Calu3 (cell line): ENCODE results near the gene NXPE3. TPM values are rescaled to one million over a fixed set of nuclear protein-coding genes. Genes with fewer than 3 reads are reported as not detected.

Experiments used
- BruUV-seq: library from RNA; stranded (reverse); fragments of 400-500 nt; replicated peaks from 2 replicates; lab custom pipeline; 2021; lab: Mats Ljungman, UMichigan
- CTCF ChIA-PET: fragments of 300-600 bp; sonication (Branson Sonifier 250); formaldehyde crosslinking; loops from one replicate; lab custom pipeline; 2022; ENCODE audit warnings: antibody characterized with exemption; lab: Charles Lee
- DNase-seq: peaks from one replicate; pipeline ENCODE4 v3.0.0; 2022
- H3K27ac Mint-ChIP-seq: one replicate; pipeline ENCODE4 v1.8.0; 2022; ENCODE audit warnings: mixed read lengths; ENCODE audit not compliant: unreplicated experiment
- H3K27me3 Mint-ChIP-seq: one replicate; pipeline ENCODE4 v1.8.0; 2022; ENCODE audit warnings: mixed read lengths; ENCODE audit not compliant: unreplicated experiment
- H3K36me3 Mint-ChIP-seq: one replicate; pipeline ENCODE4 v1.8.0; 2022; ENCODE audit warnings: mild to moderate bottlenecking, moderate library complexity, mixed read lengths; ENCODE audit not compliant: insufficient read depth, unreplicated experiment
- H3K4me1 Mint-ChIP-seq: one replicate; pipeline ENCODE4 v1.8.0; 2022; ENCODE audit warnings: mild to moderate bottlenecking, low read depth, mixed read lengths; ENCODE audit not compliant: unreplicated experiment
- H3K4me3 Mint-ChIP-seq: one replicate; pipeline ENCODE4 v1.8.0; 2022; ENCODE audit warnings: mild to moderate bottlenecking, low read depth, moderate library complexity, mixed read lengths; ENCODE audit not compliant: unreplicated experiment
- H3K9me3 Mint-ChIP-seq: one replicate; pipeline ENCODE4 v1.8.0; 2022; ENCODE audit warnings: low read depth, mixed read lengths; ENCODE audit not compliant: unreplicated experiment
- CTCF ChIP-seq: fragments of 200-600 bp; IDR thresholded peaks from one replicate; pipeline ENCODE4 v1.8.0; 2022; ENCODE audit warnings: antibody characterized with exemption; ENCODE audit not compliant: unreplicated experiment
- intact Hi-C: fragments of 100-400 bp; cut with micrococcal nuclease; formaldehyde crosslinking; loops from one replicate; pipeline ENCODE4 v1.10.0; 2022; ENCODE audit not compliant: unreplicated experiment
- total RNA-seq: library from RNA; stranded (reverse); gene quantifications from 2 replicates; pipeline ENCODE4 v1.2.3, GENCODE V29; 2022

NXPE3 gene
- total RNA-seq, 1 experiment from 2014 or later: 3.0 TPM

- Mint-ChIP-seq H3K4me1 (peaks cover 5% of the 10 kb centered on the region), H3K9me3 (no peaks in the 10 kb centered on the region), H3K27ac (no peak overlapping the region), H3K27me3 (no peaks in the 10 kb centered on the region), H3K4me3 (no peak overlapping the region), H3K36me3 (no peaks in the 10 kb centered on the region)
- no TSS peak for BruUV-seq
- intact Hi-C loops: loop anchor here (5.0 kb wide), 3 partner anchors 37 to 372 kb away; partner anchors contain the start of gene NFKBIZ
- CTCF ChIA-PET: interaction anchor here (4.4 kb wide), 1 partner anchor 415 kb away, joined by 29 read pairs; no protein-coding TSS in a partner anchor
- no peak for DNase-seq
- TF ChIP-seq CTCF: no peak
Observed at GRCh38 chr3:101810022-101810418, 31.0 kb downstream of the NXPE3 start.

DNA sequence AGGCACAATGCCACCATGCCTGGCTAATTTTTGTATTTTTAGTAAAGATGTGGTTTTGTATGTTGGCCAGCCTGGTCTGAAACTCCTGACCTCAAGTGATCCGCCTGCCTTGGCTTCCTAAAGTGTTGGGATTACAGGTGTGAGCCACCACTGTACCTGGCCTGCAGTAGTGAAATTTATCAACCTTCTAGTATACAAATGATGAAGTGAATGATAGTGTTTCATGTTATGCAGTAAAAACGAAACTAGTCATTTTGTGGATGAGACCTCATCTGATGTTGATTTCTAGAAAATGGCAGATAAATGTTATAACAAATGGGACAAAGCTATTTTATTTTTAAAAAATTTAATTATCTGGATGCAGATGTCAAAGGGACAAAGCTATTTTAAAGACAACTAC, 32.9 kb downstream of the NXPE3 start:
- Mint-ChIP-seq H3K9me3 (no peaks in the 10 kb centered on the region), H3K4me1 (peaks cover 13% of the 10 kb centered on the region), H3K27me3 (no peaks in the 10 kb centered on the region), H3K4me3 (no peak overlapping the region), H3K27ac (no peak overlapping the region), H3K36me3 (no peaks in the 10 kb centered on the region)
- intact Hi-C loops: loop anchor here (5.0 kb wide), 3 partner anchors 35 to 370 kb away; partner anchors contain the start of gene NFKBIZ
- BruUV-seq: no TSS peak
- no peak for TF ChIP-seq CTCF
- no peak for DNase-seq
- CTCF ChIA-PET: interaction anchor here (1.5 to 4.4 kb wide), 2 partner anchors 414 to 417 kb away, joined by 6 to 29 read pairs; no protein-coding TSS in a partner anchor

GRCh38 chr3:101812895-101813294, 33.9 kb downstream of the NXPE3 start:
- H3K4me3 Mint-ChIP-seq: no peak overlapping the region
- intact Hi-C loops: loop anchor here (1.0 to 5.0 kb wide), 4 partner anchors 34 to 412 kb away; partner anchors contain the start of gene NFKBIZ
- BruUV-seq: no TSS peak
- no peak overlapping the region for H3K27ac Mint-ChIP-seq
- H3K9me3 Mint-ChIP-seq: no peaks in the 10 kb centered on the region
- no peaks in the 10 kb centered on the region for H3K36me3 Mint-ChIP-seq
- H3K4me1 Mint-ChIP-seq: peaks cover 13% of the 10 kb centered on the region
- CTCF ChIA-PET: interaction anchor here (1.5 to 4.4 kb wide), 2 partner anchors 413 to 416 kb away, joined by 6 to 29 read pairs; no protein-coding TSS in a partner anchor
- no peak for DNase-seq
- no peak for TF ChIP-seq CTCF
- H3K27me3 Mint-ChIP-seq: no peaks in the 10 kb centered on the region

DNA sequence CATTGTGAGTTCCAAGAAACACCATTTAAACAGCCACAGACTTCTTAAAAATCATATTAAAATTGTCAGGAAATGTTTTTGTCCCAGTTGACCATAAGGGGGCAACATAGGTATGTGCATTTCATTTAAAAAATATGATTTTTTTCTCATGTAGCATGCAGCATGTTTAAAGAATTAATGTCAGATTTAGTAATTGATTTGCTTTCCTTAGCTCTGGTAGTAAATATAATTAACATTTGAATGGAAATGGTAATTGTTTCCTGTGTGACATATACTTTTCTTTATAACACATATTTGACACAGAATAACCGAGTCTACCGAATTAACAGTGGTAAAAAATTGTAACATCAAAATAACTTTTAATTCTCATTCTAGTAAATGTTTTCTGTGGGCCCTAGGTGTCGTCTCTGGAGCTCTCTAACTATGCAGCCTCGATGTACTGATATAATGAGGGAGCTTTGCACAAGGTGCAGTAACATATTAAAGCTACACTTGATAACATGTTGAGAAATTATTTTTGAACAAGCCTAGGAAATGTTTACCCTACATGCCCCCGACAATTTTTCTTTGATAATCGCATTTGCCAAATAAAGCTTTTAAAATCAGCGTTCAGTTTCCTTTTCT, 34.9 kb downstream of the NXPE3 start:
- H3K27me3 Mint-ChIP-seq: no peaks in the 10 kb centered on the region
- no peak for TF ChIP-seq CTCF
- H3K36me3 Mint-ChIP-seq: no peaks in the 10 kb centered on the region
- no peak overlapping the region for H3K4me3 Mint-ChIP-seq
- DNase-seq: no peak
- no peak overlapping the region for H3K27ac Mint-ChIP-seq
- CTCF ChIA-PET: interaction anchor here (0.6 to 2.1 kb wide), 4 partner anchors 361 to 840 kb away, joined by 3 to 29 read pairs (median 4); no protein-coding TSS in a partner anchor
- H3K9me3 Mint-ChIP-seq: no peaks in the 10 kb centered on the region
- peaks cover 13% of the 10 kb centered on the region for H3K4me1 Mint-ChIP-seq
- intact Hi-C loops: loop anchor here (1.0 to 5.0 kb wide), 5 partner anchors 33 to 411 kb away; partner anchors contain the start of gene NFKBIZ
- BruUV-seq: no TSS peak
